GM12878 (cell line): Measurements from ENCODE around the gene OTOG. TPM values are rescaled to one million over a fixed set of nuclear protein-coding genes. Genes with fewer than 3 reads are reported as not detected.

ENCODE experiments used
- CBX3 ChIP-seq: fragments of 200-600 bp; sonication (generic); IDR thresholded peaks from 2 replicates; pipeline ENCODE4 v1.6.1; 2016; ENCODE audit warnings: low read depth, borderline replicate concordance
- EGR1 ChIP-seq, 2 experiments: IDR thresholded peaks; 1 replicate in 1 of 2; 2 replicates in 1 of 2; pipeline ENCODE4 v1.6.1; 2011 to 2012; ENCODE audit warnings: low read depth in 2 of 2, low read length in 2 of 2, borderline replicate concordance in 1 of 2, mild to moderate bottlenecking in 1 of 2, moderate library complexity in 1 of 2
- IRF5 ChIP-seq: fragments of 450-650 bp; IDR thresholded peaks from 2 replicates; pipeline ENCODE4 v1.6.1; 2017; ENCODE audit warnings: borderline replicate concordance
- PBX3 ChIP-seq: IDR thresholded peaks from 2 replicates; pipeline ENCODE4 v1.6.1; 2011; ENCODE audit warnings: mild to moderate bottlenecking, low read depth, low read length, moderate library complexity; ENCODE audit not compliant: insufficient replicate concordance
- RBBP5 ChIP-seq: fragments of 200-600 bp; sonication (generic); conservative IDR thresholded peaks from 2 replicates; pipeline ENCODE4 v1.6.1; 2016
- SREBF1 ChIP-seq: IDR thresholded peaks from 2 replicates; pipeline ENCODE4 v1.6.1; 2012; ENCODE audit warnings: mild to moderate bottlenecking, low read length
- TAF1 ChIP-seq: IDR thresholded peaks from 2 replicates; pipeline ENCODE4 v1.6.1; 2011; ENCODE audit warnings: mild to moderate bottlenecking, low read depth, low read length, borderline replicate concordance
- ZNF592 ChIP-seq: fragments of 450-650 bp; IDR thresholded peaks from 2 replicates; pipeline ENCODE4 v1.6.1; 2017; ENCODE audit warnings: mild to moderate bottlenecking, moderate library complexity
- polyA plus RNA-seq, 11 experiments: library from polyadenylated mRNA; depleted of rRNA in 4 of 11; unstranded in 6 of 11; stranded (reverse) in 5 of 11; fragments of >200 nt; fragmentation: Nextera tagmentation in 4 of 11; fragmentation: Illumina TruSeq in 1 of 11; extraction: Ambion mirVana in 4 of 11; extraction: Trizol in 1 of 11; gene quantifications; 1 replicate in 1 of 11; 2 replicates in 10 of 11; pipeline versions ENCODE4 v1.2.1 to v1.2.3, GENCODE V29; 2011 to 2016; ENCODE audit warnings: inconsistent platforms in 2 of 11, missing spikeins in 2 of 11, low read depth in 1 of 11
- total RNA-seq, 4 experiments: library from RNA; depleted of rRNA in 3 of 4; stranded (reverse); fragments of >200 nt in 3 of 4; fragmentation: Illumina TruSeq in 1 of 4; extraction: Trizol in 1 of 4; gene quantifications; 2 replicates each; pipeline versions ENCODE4 v1.2.1 to v1.2.3, GENCODE V29; 2013 to 2021

OTOG gene
- total and polyA plus RNA-seq, 10 of the 15 experiments (the other 5 are each of a cell fraction or from before 2014, with no cell fraction given): not detected

GRCh38 chr11:17519061-17519885 lies 27.8 kb upstream of the OTOG start (continued):
- no peak for TF ChIP-seq ZNF592
- no peak for TF ChIP-seq PBX3
- no peak for TF ChIP-seq CBX3
- no peak for TF ChIP-seq RBBP5
- TF ChIP-seq SREBF1: no peak
- no peak for TF ChIP-seq TAF1
- TF ChIP-seq EGR1 (IDR thresholded peaks at IDR 0.05; ENCODE audit: borderline replicate concordance in 1 of 2, low read depth in 2 of 2, low read length in 2 of 2): no peak
- no peak for TF ChIP-seq IRF5
